NOMO-1 treated with dmso at 0.1 percent for 144 hours (cell line): ENCODE data around the gene ZNHIT1.

Source experiments
- DNase-seq: peaks from one replicate; lab custom pipeline; 2025; ENCODE audit not compliant: unreplicated experiment; lab: John Stamatoyannopoulos, UW

Gene ZNHIT1

DNA sequence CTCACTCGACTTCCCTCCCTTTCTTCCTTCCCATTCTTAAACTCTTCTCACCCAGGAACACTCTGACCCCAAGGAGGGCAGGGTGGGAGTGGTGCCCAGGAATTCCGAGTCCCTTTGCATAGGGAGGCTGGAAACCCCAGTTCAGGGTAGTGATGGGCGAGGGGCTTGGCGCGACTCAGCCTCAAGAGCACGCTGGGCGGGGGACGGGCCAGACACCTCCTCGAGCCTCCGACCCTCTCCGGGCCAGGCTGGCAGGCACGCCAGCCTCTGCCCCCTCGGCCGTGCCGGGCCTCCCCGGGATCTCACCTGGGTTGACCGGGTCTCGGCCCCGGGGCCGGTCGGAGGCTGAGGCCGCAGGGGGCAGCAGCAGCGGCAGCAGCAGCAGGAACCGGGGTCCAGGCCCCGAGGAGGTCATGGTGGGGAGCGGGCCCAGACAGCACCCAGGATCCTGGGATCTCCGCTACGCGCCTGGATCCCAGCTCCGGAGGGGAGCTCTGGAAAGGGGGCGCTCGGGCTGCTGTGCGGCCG is 1.0 kb upstream of the ZNHIT1 start:
- DNase-seq, result no peak

- DNase-seq, result no peak
These were observed 516 bp downstream of the ZNHIT1 start for GRCh38 chr7:101218236-101219125.

DNA sequence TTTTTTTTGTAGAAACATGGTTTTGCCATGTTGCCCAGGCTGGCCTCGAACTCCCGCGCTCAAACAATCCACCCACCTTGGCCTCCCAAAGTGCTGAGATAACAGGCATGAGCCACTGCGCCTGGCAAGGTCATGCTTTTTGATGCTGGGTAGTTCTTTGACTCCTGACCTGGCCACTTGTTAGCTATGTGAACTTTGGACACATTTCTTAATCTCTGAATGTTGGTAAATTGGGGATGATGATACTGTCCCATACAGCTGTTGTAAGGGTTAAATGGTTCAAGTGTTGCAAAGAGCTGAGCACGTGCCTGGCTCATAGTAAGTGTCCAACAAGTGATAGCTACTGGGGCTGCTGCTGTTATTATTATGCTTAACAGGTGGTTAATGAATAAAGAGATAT is 2.3 kb downstream of the ZNHIT1 start:
- DNase-seq, result no peak

GRCh38 chr7:101222275-101222830 is 4.4 kb downstream of the ZNHIT1 start:
- no peak for DNase-seq

GRCh38 chr7:101223528-101223927 is 5.6 kb downstream of the ZNHIT1 start:
- no peak for DNase-seq

DNA sequence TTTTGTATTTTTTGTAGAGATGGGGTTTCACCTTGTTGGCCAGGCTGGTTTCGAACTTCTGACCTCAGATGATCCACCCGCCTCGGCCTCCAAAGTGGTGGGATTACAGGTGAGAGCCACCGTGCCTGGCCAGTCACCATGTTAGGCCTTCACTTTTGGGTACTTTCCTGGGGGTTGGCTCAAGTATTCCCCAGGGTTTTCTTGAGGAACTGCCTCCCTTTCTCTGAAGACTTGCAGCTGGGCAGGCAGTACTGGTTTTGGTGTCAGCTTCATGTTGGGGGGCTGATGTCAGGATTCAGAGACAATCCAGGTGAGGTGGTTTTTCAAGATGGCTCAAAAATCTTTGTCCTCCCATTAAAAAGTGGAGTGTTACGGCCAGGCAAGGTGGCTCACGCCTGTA is 7.7 kb downstream of the ZNHIT1 start:
- no peak for DNase-seq

- no peak for DNase-seq
These were observed 8.8 kb downstream of the ZNHIT1 start for GRCh38 chr7:101226721-101227120.

- DNase-seq, result no peak
These were observed 13.7 kb downstream of the ZNHIT1 start for GRCh38 chr7:101231644-101232043.

- DNase-seq, result no peak
These were observed 14.3 kb downstream of the ZNHIT1 start for GRCh38 chr7:101232141-101232850.

DNA sequence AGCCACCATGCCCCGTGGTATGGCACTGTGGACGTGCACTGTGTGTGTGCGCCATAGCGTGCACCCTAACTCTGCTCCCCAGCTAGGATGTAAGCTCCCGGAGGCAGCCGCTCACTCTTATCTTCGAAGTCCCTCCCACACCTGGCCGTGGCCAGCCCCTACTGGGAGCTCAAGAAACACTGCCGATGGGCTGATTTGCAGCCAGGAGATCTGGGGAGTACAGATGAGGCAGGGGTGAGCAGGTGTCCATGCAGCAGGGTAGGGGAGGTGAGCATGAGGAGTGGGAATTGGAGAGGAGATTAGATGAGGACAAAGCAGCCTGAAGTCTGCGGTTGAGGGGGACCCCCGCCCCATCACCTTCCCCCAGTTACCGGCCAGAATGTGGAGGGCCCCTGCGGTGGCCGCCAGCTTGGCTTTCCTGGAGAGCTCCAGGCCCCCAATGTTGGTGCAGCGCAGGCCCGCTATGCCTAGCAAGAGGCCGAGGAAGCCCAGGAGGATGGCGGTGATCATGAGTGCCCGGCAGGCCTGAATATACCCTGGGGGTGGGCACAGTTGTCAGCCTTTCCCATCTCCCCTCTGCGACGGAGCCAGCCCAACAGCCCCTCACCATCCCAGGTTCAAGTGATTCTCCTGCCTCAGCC is 16.1 kb downstream of the ZNHIT1 start:
- DNase-seq, result no peak

GRCh38 chr7:101234636-101235035 is 16.7 kb downstream of the ZNHIT1 start:
- no peak for DNase-seq

- no peak for DNase-seq
These were observed 17.1 kb downstream of the ZNHIT1 start for GRCh38 chr7:101235050-101235449.

GRCh38 chr7:101235522-101235921 is 17.6 kb downstream of the ZNHIT1 start:
- DNase-seq, result no peak

DNA sequence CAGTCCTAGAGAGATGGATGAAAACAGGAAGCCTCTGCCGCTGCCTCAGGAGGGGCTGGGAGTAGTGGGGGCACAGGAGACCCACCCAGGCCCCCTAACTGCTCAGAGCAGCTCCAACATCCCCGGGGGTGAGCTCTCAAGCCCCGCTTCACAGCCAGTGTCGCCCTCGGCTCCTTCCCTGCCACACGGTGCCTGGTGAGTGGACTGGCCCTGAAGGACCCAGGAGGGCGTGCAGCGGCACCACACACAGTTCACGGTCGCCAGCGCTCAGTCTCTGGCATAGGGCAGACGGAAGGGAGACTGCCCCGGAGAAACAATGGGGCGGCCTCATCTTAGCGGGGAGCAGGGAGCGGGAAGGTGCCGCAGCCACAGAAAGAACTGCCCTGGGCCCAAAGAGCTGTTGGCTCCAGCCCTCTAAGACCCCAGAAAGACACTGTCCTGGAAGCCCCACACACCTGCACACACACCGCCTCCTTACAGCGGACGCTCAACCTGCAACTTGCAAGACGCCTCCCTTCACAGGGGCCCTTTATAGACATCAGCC is 18.4 kb downstream of the ZNHIT1 start:
- no peak for DNase-seq

DNA sequence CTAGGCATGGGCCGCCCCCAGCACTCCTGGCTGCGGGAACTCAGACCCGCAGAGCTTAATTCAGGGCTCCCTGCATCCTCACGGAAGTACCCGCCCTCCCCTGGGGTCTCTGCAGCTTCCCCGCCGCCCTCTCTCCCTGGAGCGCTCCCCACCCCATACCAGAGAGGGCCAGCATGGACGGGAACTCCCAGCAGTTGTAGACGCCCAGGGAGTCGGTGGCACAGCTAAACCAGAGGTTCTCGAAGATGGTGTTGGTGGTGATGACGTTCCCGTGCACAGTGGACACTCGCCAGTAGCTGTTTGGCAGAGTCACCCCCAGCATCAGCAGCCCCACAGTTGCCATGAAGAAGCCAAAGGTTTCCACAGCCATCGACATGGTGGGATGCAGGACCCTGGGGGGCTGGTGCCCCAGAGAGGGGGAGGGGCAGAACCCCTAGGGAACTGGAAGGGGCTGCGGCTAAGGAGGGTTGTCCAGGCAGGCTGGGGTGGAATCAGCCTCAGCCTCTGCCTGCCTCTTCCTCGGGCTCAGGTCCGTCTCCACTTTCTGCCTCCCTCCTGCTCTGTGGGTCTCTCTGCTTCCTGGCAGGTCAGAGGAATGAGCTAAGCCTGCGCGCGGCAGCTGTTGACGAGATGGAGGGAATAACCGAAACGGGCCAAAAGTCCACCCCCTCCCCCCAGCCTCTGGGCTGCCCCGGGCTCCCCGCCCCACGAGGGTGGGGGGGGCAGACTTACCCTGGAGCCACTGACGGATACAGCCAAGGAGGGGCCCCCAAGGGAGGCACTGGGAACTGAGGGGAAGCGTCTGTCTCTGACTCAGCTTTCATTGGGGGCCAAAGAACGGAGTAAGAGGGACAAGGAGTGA is 19.5 kb downstream of the ZNHIT1 start, which contains the start of gene CLDN15:
Gene CLDN15 (minus strand): TSS at position 597 of the 862 bp plus-strand sequence. CDS start 221 bp downstream, at position 376.
- peak; percentile 33 for DNase-seq

GRCh38 chr7:101238226-101239182 is 20.5 kb downstream of the ZNHIT1 start:
- no peak for DNase-seq

- no peak for DNase-seq
These were observed 21.4 kb downstream of the ZNHIT1 start for GRCh38 chr7:101239191-101239950.

DNA sequence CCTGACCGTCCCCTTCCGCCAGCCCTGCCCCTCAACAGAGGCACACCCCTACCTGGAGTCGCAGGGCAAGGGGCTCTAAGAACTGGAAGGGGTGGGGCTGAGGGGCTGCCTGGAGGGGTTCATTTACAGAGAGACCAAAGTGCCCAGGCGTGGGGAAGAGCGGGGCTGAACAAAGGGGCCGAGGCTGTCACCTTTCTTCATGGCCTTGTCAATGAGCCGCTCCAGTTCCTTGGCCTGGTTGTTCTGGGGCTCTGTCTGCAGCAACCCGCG is 21.9 kb downstream of the ZNHIT1 start:
- no peak for DNase-seq
